ENCODE results near the gene MAGEA9B.
"Not testable (repeated sequence)": the region's sequence is repeated elsewhere in the genome, so short reads cannot be mapped to it uniquely, and the experiment has no call there.

DNA sequence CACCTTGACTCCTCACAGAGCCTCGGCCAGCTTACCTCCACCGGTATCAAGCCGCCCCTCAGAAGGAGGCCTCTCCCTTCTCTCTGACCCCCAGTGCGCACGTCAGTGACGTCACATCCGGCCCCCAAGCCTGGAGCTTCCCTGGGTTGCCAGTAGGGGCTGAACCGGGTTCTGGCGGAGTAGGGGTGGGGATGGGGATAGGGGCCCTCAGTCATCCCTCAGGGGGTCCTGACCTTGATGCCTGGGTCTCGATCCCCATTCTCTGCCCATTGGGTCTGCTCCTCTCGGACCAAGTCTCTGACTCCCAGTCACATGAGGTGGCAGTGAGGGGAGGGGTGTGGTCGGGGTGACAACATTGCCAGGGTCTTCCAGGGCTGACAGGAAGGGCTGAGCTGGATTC is at the start of gene MAGEA9B:
- TF ChIP-seq EZH2phosphoT487 (IDR thresholded peaks at IDR 0.05; ENCODE audit: borderline replicate concordance, low read length); EZH2 (IDR thresholded peaks at IDR 0.05; ENCODE audit: low read length, unreplicated experiment): not testable (repeated sequence)
- TF ChIP-seq, protein P1, sequence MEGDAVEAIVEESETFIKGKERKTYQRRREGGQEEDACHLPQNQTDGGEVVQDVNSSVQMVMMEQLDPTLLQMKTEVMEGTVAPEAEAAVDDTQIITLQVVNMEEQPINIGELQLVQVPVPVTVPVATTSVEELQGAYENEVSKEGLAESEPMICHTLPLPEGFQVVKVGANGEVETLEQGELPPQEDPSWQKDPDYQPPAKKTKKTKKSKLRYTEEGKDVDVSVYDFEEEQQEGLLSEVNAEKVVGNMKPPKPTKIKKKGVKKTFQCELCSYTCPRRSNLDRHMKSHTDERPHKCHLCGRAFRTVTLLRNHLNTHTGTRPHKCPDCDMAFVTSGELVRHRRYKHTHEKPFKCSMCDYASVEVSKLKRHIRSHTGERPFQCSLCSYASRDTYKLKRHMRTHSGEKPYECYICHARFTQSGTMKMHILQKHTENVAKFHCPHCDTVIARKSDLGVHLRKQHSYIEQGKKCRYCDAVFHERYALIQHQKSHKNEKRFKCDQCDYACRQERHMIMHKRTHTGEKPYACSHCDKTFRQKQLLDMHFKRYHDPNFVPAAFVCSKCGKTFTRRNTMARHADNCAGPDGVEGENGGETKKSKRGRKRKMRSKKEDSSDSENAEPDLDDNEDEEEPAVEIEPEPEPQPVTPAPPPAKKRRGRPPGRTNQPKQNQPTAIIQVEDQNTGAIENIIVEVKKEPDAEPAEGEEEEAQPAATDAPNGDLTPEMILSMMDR (conservative IDR thresholded peaks at IDR 0.05; ENCODE audit: low read depth, low read length) = not testable (repeated sequence)

Measured in PC-3 (cell line).